GM19328 (cell line): ENCODE results near the gene CCSER1.
"Not testable (repeated sequence)": the region's sequence is repeated elsewhere in the genome, so short reads cannot be mapped to it uniquely, and the experiment has no call there.

Experiments
- ATAC-seq: cut with Tn5 transposase; IDR thresholded peaks from one replicate; pipeline ENCODE4 v1.9.1; 2021; ENCODE audit warnings: mild to moderate bottlenecking, moderate library complexity; ENCODE audit not compliant: unreplicated experiment

The CCSER1 gene

GRCh38 chr4:91317434-91317833 is 1190.2 kb downstream of the CCSER1 start:
- ATAC-seq: no peak

GRCh38 chr4:91319556-91320268 is 1192.5 kb downstream of the CCSER1 start:
- no peak for ATAC-seq

DNA sequence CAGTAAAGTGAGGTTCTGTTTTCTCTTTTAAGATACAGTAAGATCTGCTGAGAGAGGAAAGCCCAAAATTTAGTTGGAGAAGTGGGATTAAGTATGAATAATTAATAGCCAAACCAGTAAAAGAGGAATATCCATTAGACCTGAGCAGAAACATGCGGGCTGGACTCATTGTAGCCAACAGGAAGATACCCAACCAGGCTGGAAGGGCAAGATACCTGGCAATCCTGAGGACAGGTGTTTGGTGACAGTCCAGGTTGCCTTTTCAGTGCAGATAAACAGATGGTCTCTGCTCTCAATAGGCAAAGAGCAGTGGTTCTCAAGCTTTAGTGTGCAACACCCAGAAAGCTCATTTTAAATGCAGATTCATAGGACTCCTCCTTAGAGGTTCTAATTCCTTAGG is 1195.8 kb downstream of the CCSER1 start:
- no peak for ATAC-seq

- ATAC-seq: no peak
Measured at GRCh38 chr4:91325495-91325894, 1198.3 kb downstream of the CCSER1 start.

- not testable (repeated sequence) for ATAC-seq
Measured at GRCh38 chr4:91326167-91326566, 1199.0 kb downstream of the CCSER1 start.

- ATAC-seq: no peak
Measured at GRCh38 chr4:91330555-91331137, 1203.5 kb downstream of the CCSER1 start.

GRCh38 chr4:91340822-91341221 is 1213.6 kb downstream of the CCSER1 start:
- no peak for ATAC-seq

- no peak for ATAC-seq
Measured at GRCh38 chr4:91345632-91346031, 1218.4 kb downstream of the CCSER1 start.

GRCh38 chr4:91356496-91356895 is 1229.3 kb downstream of the CCSER1 start:
- ATAC-seq: not testable (repeated sequence)

DNA sequence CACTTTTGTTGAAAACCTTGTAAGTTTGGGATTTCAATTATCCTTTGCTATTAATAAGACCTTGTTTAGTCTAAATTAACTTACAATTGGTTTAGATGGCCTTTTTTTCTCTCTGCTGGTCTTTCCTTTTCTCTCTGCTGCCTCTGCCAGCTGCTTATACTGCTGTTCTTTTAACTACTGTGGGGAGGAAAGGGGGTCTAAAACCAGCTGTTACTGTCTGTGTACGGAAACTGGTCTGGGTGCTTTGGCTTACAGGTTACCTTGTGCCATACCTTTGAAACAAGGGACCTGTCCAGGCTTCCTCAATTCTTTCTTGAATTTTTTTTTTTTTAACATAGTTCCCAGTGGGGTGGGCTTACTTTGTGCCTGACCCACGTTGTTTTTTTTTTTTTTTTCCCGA is 1230.8 kb downstream of the CCSER1 start:
- not testable (repeated sequence) for ATAC-seq

GRCh38 chr4:91358621-91359020 is 1231.4 kb downstream of the CCSER1 start:
- ATAC-seq: not testable (repeated sequence)

- ATAC-seq: no peak
Measured at GRCh38 chr4:91359041-91360031, 1232.1 kb downstream of the CCSER1 start.

- no peak for ATAC-seq
Measured at GRCh38 chr4:91362125-91362524, 1234.9 kb downstream of the CCSER1 start.

DNA sequence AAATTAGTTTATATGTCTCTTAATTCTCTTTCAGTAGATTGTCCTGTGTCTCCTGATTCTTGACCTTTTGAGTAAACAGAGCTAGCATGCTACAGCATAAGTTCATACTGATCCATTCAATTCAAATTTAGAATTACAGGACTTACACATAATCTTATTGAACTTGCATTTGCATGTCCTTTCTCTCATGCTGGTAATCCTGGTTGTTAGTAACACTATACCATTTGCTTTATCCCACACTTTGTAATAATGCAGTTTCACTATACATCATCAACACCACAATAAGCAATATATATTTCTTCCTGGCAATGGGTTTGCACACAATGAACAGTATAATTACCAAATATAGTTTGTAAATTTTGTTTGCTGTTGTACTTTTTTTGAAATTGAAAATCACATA is 1239.4 kb downstream of the CCSER1 start:
- no peak for ATAC-seq

DNA sequence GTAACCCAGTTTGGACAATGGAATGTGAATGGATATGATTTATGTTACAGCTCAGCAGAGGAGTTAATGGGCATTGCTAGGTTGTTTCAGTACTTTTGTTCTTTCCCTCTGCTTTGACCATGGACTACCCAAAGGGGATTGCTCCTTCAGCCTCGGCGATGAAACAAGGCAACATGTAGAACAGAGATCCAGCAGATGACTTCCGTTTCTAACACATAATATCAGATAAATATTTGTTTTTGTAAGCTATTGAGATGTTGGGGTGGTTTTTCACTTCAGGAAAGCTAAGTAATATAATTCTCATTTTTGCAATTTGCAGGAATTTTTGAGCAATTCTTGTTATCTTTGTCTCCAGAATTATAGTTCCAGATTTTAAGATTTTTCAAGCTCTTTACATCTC is 1241.9 kb downstream of the CCSER1 start:
- ATAC-seq: no peak

DNA sequence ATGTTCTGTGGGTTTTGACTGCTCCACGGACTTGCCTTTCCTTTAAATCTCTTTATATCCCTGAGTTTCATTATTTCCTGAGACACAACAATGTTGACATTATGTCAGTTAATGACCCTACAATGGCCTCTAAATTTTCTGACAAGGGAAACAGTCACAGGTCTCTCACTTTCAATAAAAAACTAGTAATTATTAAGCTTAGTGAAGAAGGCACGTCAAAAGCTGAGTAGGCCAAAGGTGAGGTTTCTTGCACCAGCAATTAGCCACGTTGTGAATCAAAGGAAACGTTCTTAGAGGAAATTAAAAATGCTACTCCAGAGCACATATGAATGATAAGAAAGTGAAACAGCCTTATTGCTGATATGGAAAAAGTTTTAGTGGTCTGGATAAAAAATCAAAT is 1246.4 kb downstream of the CCSER1 start:
- ATAC-seq: no peak

DNA sequence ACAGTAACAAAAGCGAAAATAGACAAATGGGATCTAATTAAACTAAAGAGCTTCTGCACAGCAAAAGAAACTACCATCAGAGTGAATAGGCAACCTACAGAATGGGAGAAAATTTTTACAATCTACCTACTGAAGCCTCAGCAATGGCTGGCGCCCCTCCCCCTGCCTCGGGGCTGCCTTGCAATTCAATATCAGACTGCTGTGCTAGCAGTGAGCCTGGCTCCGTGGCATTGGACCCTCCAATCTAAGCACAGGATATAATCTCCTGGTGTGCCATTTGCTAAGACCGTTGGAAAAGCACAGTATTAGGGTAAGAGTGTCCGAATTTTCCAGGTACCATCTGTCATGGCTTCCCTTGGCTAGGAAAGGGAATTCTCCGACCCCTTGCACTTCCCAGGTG is 1278.2 kb downstream of the CCSER1 start:
- not testable (repeated sequence) for ATAC-seq

DNA sequence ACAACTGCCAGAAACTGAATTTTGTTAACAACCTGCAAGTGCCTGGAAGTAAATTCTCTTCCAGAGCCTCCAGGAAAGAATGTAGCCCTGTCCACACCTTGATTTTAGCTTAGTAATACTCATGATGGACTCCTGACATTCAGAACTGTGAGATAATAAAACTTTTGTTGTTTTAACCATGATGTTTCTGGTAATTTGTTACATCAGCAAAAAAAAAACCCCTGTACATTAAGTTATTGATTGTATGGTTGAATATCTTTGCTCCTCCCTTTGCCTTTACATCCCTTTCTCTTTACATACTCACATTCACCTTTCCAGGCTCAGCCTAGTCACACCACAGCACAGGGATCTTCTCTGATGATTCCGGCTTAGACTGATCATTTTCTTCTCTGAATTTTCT is 1294.8 kb downstream of the CCSER1 start:
- ATAC-seq: no peak

DNA sequence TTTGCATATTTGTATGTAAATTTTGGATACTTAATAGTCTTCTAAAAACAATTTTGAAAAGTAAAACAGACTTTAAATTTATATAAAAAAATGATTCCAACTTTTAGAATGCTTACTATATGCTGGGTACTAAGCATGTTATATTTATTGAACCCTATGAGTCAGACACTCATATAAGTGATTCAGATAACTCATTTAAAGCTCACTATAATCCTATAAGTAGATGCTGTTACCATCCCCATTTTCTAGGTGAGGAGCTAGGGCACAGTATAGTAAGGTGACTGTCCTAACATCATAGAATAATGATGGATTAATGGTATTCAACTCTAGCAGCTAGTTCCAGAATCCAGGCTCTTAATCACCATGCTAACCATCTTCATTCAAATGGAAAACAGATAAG is 1299.5 kb downstream of the CCSER1 start:
- no peak for ATAC-seq

DNA sequence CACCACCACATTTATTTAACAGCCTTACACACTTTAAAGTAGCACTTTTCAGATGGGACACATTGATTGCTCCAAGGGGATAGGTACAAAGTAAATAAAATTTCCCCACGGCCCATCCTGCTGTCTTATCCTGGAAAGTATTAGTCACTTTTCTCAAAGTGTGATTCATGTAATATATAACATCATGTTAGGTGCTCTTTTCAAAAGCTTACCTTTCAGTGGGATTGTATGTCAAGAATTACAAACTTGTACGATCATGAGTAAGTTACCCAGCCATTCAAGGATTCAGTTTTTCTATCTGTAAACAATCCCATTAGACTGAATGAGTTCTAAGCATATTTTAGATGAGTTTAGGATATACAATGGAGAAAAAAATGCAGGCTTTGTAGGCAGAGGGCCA is 1300.0 kb downstream of the CCSER1 start:
- ATAC-seq: no peak

DNA sequence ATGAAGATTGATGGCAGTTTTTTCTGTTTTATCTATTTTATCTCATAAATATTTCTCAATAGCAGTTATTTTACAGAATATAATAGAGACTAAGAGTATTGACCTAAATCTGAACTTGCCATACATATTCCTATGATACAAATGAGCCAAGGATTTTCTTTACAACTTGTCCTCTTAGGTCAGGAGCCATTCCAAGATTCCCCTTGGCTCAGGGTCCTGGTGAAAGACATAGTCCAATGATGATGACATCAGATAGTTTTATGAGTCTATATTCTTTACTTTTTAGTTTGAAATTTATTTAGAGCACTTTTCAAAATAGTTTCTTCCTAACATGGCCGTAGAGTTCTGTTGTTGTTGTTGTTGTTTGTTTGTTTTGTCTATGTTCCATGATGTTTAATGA is 1307.4 kb downstream of the CCSER1 start:
- no peak for ATAC-seq

- ATAC-seq: no peak
Measured at GRCh38 chr4:91436556-91436955, 1309.4 kb downstream of the CCSER1 start.
